H1 (cell line): ENCODE measurements around the gene IDI1. TPM values are rescaled to one million over a fixed set of nuclear protein-coding genes. Genes with fewer than 3 reads are reported as not detected.

Experiments used
- CTCF ChIA-PET: fragments of 300-600 bp; sonication (Branson Sonifier 250); formaldehyde crosslinking; loops from one replicate; lab custom pipeline; 2021; ENCODE audit not compliant: partially characterized antibody; lab: Charles Lee
- POLR2A ChIA-PET: fragments of 300-600 bp; sonication (Branson Sonifier 250); formaldehyde crosslinking; loops from one replicate; lab custom pipeline; 2021; ENCODE audit warnings: inconsistent platforms; ENCODE audit not compliant: partially characterized antibody; lab: Charles Lee
- DNase-seq, 2 experiments: peaks; one replicate each; pipeline versions ENCODE4 v3.0.0 to v3.0.0-alpha.2; 2010 to 2022; ENCODE audit warnings: low spot score in 2 of 2, low read depth in 1 of 2, mixed read lengths in 1 of 2
- FAIRE-seq: peaks from 2 replicates; lab custom pipeline; 2011; peaks lifted over from hg19 to GRCh38; lab: Jason Lieb, UNC
- H2AFZ ChIP-seq: 2 replicates; pipeline ENCODE4 v1.8.1; 2012; ENCODE audit warnings: low read length, inconsistent platforms
- H2AK5ac ChIP-seq: 2 replicates; pipeline ENCODE4 v1.6.1; 2013; ENCODE audit warnings: low read depth, low read length
- H2BK120ac ChIP-seq: replicated peaks from 2 replicates; pipeline ENCODE3; 2013; ENCODE audit warnings: low read depth, low read length, inconsistent platforms
- H2BK12ac ChIP-seq: 2 replicates; pipeline ENCODE4 v1.6.1; 2013; ENCODE audit warnings: low read depth, low read length
- H2BK15ac ChIP-seq: 2 replicates; pipeline ENCODE4 v1.6.1; 2013; ENCODE audit warnings: low read length
- H2BK20ac ChIP-seq: 2 replicates; pipeline ENCODE4 v1.6.1; 2013; ENCODE audit warnings: low read length
- H2BK5ac ChIP-seq: 2 replicates; pipeline ENCODE4 v1.6.1; 2013; ENCODE audit warnings: low read depth, low read length
- H3K14ac ChIP-seq: 2 replicates; pipeline ENCODE4 v1.6.1; 2013; ENCODE audit warnings: inconsistent platforms; ENCODE audit not compliant: insufficient read length
- H3K18ac ChIP-seq: 2 replicates; pipeline ENCODE4 v1.6.1; 2013; ENCODE audit warnings: low read length; ENCODE audit errors: extremely low read depth
- H3K23ac ChIP-seq: 2 replicates; pipeline ENCODE4 v1.6.1; 2013; ENCODE audit warnings: inconsistent platforms; ENCODE audit not compliant: insufficient read length
- H3K23me2 ChIP-seq: 2 replicates; pipeline ENCODE4 v1.6.1; 2013; ENCODE audit warnings: low read depth, low read length
- H3K27ac ChIP-seq: 2 replicates; pipeline ENCODE4 v1.6.1; 2011; ENCODE audit warnings: low read depth, low read length, inconsistent platforms
- H3K27me3 ChIP-seq, 4 experiments: replicated peaks in 1 of 4; 1 replicate in 1 of 4; 2 replicates in 3 of 4; pipeline versions ENCODE4 v1.6.1 to v1.8.1; 2011 to 2013; ENCODE audit warnings: low read length in 3 of 4, mild to moderate bottlenecking in 3 of 4, inconsistent platforms in 2 of 4, mixed read lengths in 2 of 4, moderate library complexity in 1 of 4; ENCODE audit not compliant: control insufficient read depth in 3 of 4, insufficient read depth in 3 of 4; ENCODE audit errors: extremely low read depth in 1 of 4
- H3K36me3 ChIP-seq, 4 experiments: 2 replicates each; pipeline versions ENCODE4 v1.6.1 to v1.8.1; 2011 to 2013; ENCODE audit warnings: mild to moderate bottlenecking in 4 of 4, low read length in 3 of 4, moderate library complexity in 2 of 4, control low read depth in 1 of 4, inconsistent platforms in 1 of 4; ENCODE audit not compliant: insufficient read depth in 4 of 4, control insufficient read depth in 2 of 4
- H3K4ac ChIP-seq: replicated peaks from 2 replicates; pipeline ENCODE3; 2013; ENCODE audit warnings: low read length, low read depth, mixed read lengths, inconsistent platforms; ENCODE audit not compliant: insufficient read length
- H3K4me1 ChIP-seq, 4 experiments: replicated peaks in 1 of 4; 1 replicate in 1 of 4; 2 replicates in 3 of 4; pipeline versions ENCODE4 v1.6.1 to v1.8.1; 2011 to 2013; ENCODE audit warnings: low read length in 3 of 4, inconsistent platforms in 2 of 4, mixed read lengths in 1 of 4; ENCODE audit not compliant: insufficient read depth in 4 of 4, control insufficient read depth in 3 of 4
- H3K4me2 ChIP-seq, 2 experiments: 2 replicates each; pipeline versions ENCODE4 v1.6.1 to v1.8.1; 2011 to 2013; ENCODE audit warnings: low read depth in 2 of 2, low read length in 2 of 2, control low read depth in 1 of 2, inconsistent platforms in 1 of 2, mild to moderate bottlenecking in 1 of 2; ENCODE audit not compliant: insufficient read depth in 1 of 2
- H3K4me3 ChIP-seq, 4 experiments: fragments of 200-600, 300-600 bp in 1 of 4; sonication (generic), shearing (Covaris generic), sonication (Bioruptor Twin) in 1 of 4; 2 replicates each; pipeline versions ENCODE4 v1.5.1 to v1.8.1; 2011 to 2016; ENCODE audit warnings: low read length in 4 of 4, low read depth in 3 of 4, control low read depth in 2 of 4, inconsistent platforms in 2 of 4, mild to moderate bottlenecking in 2 of 4, mixed read lengths in 1 of 4, moderate library complexity in 1 of 4; ENCODE audit not compliant: insufficient read depth in 2 of 4; ENCODE audit errors: extremely low read depth in 1 of 4
- H3K56ac ChIP-seq: replicated peaks from 2 replicates; pipeline ENCODE3; 2013; ENCODE audit warnings: low read depth, mild to moderate bottlenecking, mixed read lengths, low read length, inconsistent platforms; ENCODE audit not compliant: insufficient read length
- H3K79me1 ChIP-seq: 2 replicates; pipeline ENCODE4 v1.6.1; 2013; ENCODE audit warnings: low read depth, low read length, control low read depth
- H3K79me2 ChIP-seq, 2 experiments: 2 replicates each; pipeline versions ENCODE4 v1.6.1 to v1.8.1; 2012 to 2013; ENCODE audit warnings: low read length in 2 of 2, mild to moderate bottlenecking in 2 of 2, inconsistent platforms in 1 of 2; ENCODE audit not compliant: insufficient read depth in 2 of 2, control insufficient read depth in 1 of 2
- H3K9ac ChIP-seq, 4 experiments: replicated peaks in 1 of 4; 1 replicate in 1 of 4; 2 replicates in 3 of 4; pipeline versions ENCODE4 v1.6.1 to v1.8.1; 2011 to 2013; ENCODE audit warnings: low read depth in 3 of 4, low read length in 3 of 4, control low read depth in 2 of 4, mild to moderate bottlenecking in 2 of 4, moderate library complexity in 2 of 4, inconsistent platforms in 1 of 4; ENCODE audit errors: extremely low read depth in 1 of 4
- H3K9me3 ChIP-seq, 2 experiments: 2 replicates each; pipeline versions ENCODE4 v1.6.1 to v1.8.1; 2012 to 2013; ENCODE audit warnings: mild to moderate bottlenecking in 2 of 2, moderate library complexity in 2 of 2, control low read depth in 1 of 2, inconsistent platforms in 1 of 2, low read depth in 1 of 2, low read length in 1 of 2, mixed read lengths in 1 of 2; ENCODE audit not compliant: insufficient read depth in 2 of 2
- H4K20me1 ChIP-seq, 2 experiments: replicated peaks in 1 of 2; 2 replicates each; pipeline versions ENCODE3 to v1.8.1; 2011 to 2013; ENCODE audit warnings: inconsistent platforms in 2 of 2, low read length in 2 of 2, mild to moderate bottlenecking in 1 of 2; ENCODE audit not compliant: insufficient read depth in 2 of 2, control insufficient read depth in 1 of 2
- H4K5ac ChIP-seq: 2 replicates; pipeline ENCODE4 v1.6.1; 2013; ENCODE audit warnings: low read length, low read depth, mixed read lengths, inconsistent platforms; ENCODE audit not compliant: insufficient read length
- H4K8ac ChIP-seq: 2 replicates; pipeline ENCODE4 v1.8.0; 2013; ENCODE audit warnings: mild to moderate bottlenecking, moderate library complexity, low read length, inconsistent platforms; ENCODE audit not compliant: insufficient read depth; ENCODE audit errors: extremely low read depth
- H4K91ac ChIP-seq: replicated peaks from 2 replicates; pipeline ENCODE3; 2013; ENCODE audit warnings: low read length, mixed read lengths, inconsistent platforms; ENCODE audit not compliant: insufficient read length
- CBX5 ChIP-seq: fragments of 300-800, 300-1000 bp; sonication (generic); IDR thresholded peaks from 2 replicates; pipeline ENCODE4 v1.7.1; 2016; ENCODE audit warnings: antibody characterized with exemption, low read length, low read depth
- EGR1 ChIP-seq: IDR thresholded peaks from 2 replicates; pipeline ENCODE4 v1.6.1; 2011; ENCODE audit warnings: low read depth, low read length, borderline replicate concordance
- FOSL1 ChIP-seq: IDR thresholded peaks from 2 replicates; pipeline ENCODE4 v1.6.1; 2011; ENCODE audit warnings: mild to moderate bottlenecking, low read depth, low read length, moderate library complexity; ENCODE audit not compliant: insufficient read depth
- GTF2F1 ChIP-seq: IDR thresholded peaks from 2 replicates; pipeline ENCODE4 v1.6.1; 2012; ENCODE audit warnings: low read depth, low read length, improper control_type of control experiment, borderline replicate concordance
- HDAC2 ChIP-seq, 2 experiments: fragments of 300-600 bp in 1 of 2; sonication (generic) in 1 of 2; IDR thresholded peaks; 2 replicates each; pipeline ENCODE4 v1.6.1; 2011 to 2012; ENCODE audit warnings: low read depth in 2 of 2, low read length in 2 of 2, mild to moderate bottlenecking in 2 of 2, moderate library complexity in 2 of 2, borderline replicate concordance in 1 of 2, inconsistent platforms in 1 of 2
- PHF8 ChIP-seq: fragments of 200-600 bp; sonication (generic); conservative IDR thresholded peaks from 2 replicates; pipeline ENCODE4 v1.7.1; 2012; ENCODE audit warnings: low read depth, mild to moderate bottlenecking, inconsistent platforms, low read length, moderate library complexity
- SAP30 ChIP-seq: fragments of 300-600 bp; sonication (generic); IDR thresholded peaks from 2 replicates; pipeline ENCODE4 v1.7.1; 2012; ENCODE audit warnings: low read length, moderate library complexity, mild to moderate bottlenecking, inconsistent platforms; ENCODE audit not compliant: insufficient read depth, insufficient replicate concordance
- SIRT6 ChIP-seq: IDR thresholded peaks from one replicate; pipeline ENCODE4 v1.7.1; 2012; ENCODE audit warnings: low read length, inconsistent platforms
- SIX5 ChIP-seq: IDR thresholded peaks from 2 replicates; pipeline ENCODE4 v1.6.1; 2011; ENCODE audit warnings: mild to moderate bottlenecking, low read depth, low read length
- TCF12 ChIP-seq: IDR thresholded peaks from 2 replicates; pipeline ENCODE4 v1.6.1; 2011; ENCODE audit warnings: low read depth, mild to moderate bottlenecking, low read length
- WGBS, 2 experiments: shearing (Covaris generic) in 1 of 2; methylation state at CpG; one replicate each; pipeline versions ENCODE4 v1.1.6 to v1.1.7; 2013 to 2015; ENCODE audit warnings: low lambda C conversion rate in 2 of 2, mixed read lengths in 2 of 2, inconsistent platforms in 1 of 2, low coverage in 1 of 2, missing lambda C conversion rate in 1 of 2; ENCODE audit not compliant: insufficient replicate concordance in 2 of 2, insufficient coverage in 1 of 2, insufficient read length in 1 of 2; ENCODE audit errors: extremely low coverage in 1 of 2, missing lambda C conversion rate in 1 of 2; 5-methylcytosine and 5-hydroxymethylcytosine counted together
- polyA plus RNA-seq, 7 experiments: library from polyadenylated mRNA; depleted of rRNA in 3 of 7; stranded (reverse) in 5 of 7; unstranded in 2 of 7; fragments of >200 nt in 5 of 7; fragments of 200-250 nt in 2 of 7; gene quantifications; 1 replicate in 5 of 7; 2 replicates in 1 of 7; 4 replicates in 1 of 7; pipeline versions ENCODE4 v1.2.1 to v1.2.3, GENCODE V29; 2011 to 2013; ENCODE audit warnings: missing spikeins in 2 of 7, mixed read lengths in 2 of 7
- total RNA-seq: library from RNA; stranded (reverse); fragmentation: NEBNext Ultra II Directional; extraction: Animal tissue kit (Norgen Biotek cat#: 25700); gene quantifications from 2 replicates; pipeline ENCODE4 v1.2.1, GENCODE V29; 2021

Gene IDI1
- total and polyA plus RNA-seq, 2 of the 8 experiments (the other 6 are each of a cell fraction or from before 2014, with no cell fraction given) = 35.3 to 56.6 TPM

DNA sequence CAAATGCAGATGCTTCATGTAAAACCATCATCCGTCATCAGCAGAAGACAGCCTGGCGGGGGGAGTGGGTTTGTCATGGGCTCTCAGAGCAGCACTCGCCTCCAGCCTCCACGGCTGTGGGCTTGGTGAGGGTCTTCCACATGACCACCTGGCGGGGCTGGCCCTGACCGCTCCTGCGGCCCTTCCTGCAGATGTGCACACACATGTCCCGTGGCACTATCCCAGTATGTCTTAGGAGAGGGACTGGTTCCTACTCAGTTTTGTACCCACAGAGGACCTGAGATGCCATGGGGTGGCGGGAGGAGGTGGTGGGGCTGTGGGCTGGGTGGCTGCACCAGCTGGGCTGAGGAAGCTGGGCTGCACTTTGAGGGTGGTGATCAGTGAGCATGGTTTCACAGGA is 28.0 kb downstream of the IDI1 start:
- CTCF ChIA-PET = no interaction called here
- 90% methylated on average over 8 of the region's 9 CpGs; no CpG with 5 or more reads in 1 of the 2 experiments for WGBS, 2 experiments

More for the DNA sequence above, 28.0 kb downstream of the IDI1 start:
- H3K27me3 ChIP-seq = no peaks in the 10 kb centered on the region
- no peak overlapping the region for H3K18ac ChIP-seq
- H3K4ac ChIP-seq = no peak overlapping the region
- no peak overlapping the region for H3K56ac ChIP-seq
- H3K9me3 ChIP-seq = no peaks in the 10 kb centered on the region
- no peak overlapping the region for H3K14ac ChIP-seq
- peaks cover 0 to 5% of the 10 kb centered on the region in 2 experiments for H4K20me1 ChIP-seq
- H3K23ac ChIP-seq = no peak overlapping the region
- H3K36me3 ChIP-seq = peaks cover 14 to 36% (median 29%) of the 10 kb centered on the region in 4 experiments
- H4K5ac ChIP-seq = no peak overlapping the region
- H3K79me2 ChIP-seq = no peaks in the 10 kb centered on the region
- no peaks in the 10 kb centered on the region; a peak in 1 of 7 replicates for H3K4me1 ChIP-seq
- no peak for FAIRE-seq
- H2BK15ac ChIP-seq = no peak overlapping the region
- H3K27ac ChIP-seq = no peak overlapping the region
- POLR2A ChIA-PET = interaction anchor here (0.6 to 3.1 kb wide), 11 partner anchors 9 to 109 kb away, joined by 3 to 14 read pairs (median 4); partner anchors contain the start of gene WDR37
- no peak overlapping the region for H3K4me3 ChIP-seq
- H3K4me2 ChIP-seq = no peak overlapping the region
- DNase-seq = no peak
- H2BK12ac ChIP-seq = no peak overlapping the region
- H3K23me2 ChIP-seq = no peaks in the 10 kb centered on the region
- H2BK120ac ChIP-seq = no peak overlapping the region
- no peak overlapping the region for H2BK5ac ChIP-seq
- no peak overlapping the region for H2AFZ ChIP-seq
- no peaks in the 10 kb centered on the region; the same call in 1 of the 2 replicates for H3K79me1 ChIP-seq
- H3K9ac ChIP-seq = no peak overlapping the region
- H4K8ac ChIP-seq = no peak overlapping the region
- no peak overlapping the region for H4K91ac ChIP-seq
- H2BK20ac ChIP-seq = no peak overlapping the region
- no peak overlapping the region for H2AK5ac ChIP-seq
- TF ChIP-seq SAP30 = no peak
- no peak for TF ChIP-seq GTF2F1
- no peak for TF ChIP-seq TCF12
- TF ChIP-seq FOSL1 = no peak
- TF ChIP-seq SIX5 = no peak
- no peak for TF ChIP-seq CBX5
- TF ChIP-seq SIRT6 = no peak
- no peak for TF ChIP-seq HDAC2 (IDR thresholded peaks at IDR 0.05; ENCODE audit: borderline replicate concordance in 1 of 2, low read depth in 2 of 2, low read length in 2 of 2)
- TF ChIP-seq EGR1 = no peak
- TF ChIP-seq PHF8 = no peak
